ENCODE data around the gene FAM234B.

The FAM234B gene

GRCh38 chr12:13124656-13125505, 80.7 kb downstream of the FAM234B start:
- no peak for DNase-seq

GRCh38 chr12:13125996-13126395, 81.8 kb downstream of the FAM234B start:
- DNase-seq: no peak

GRCh38 chr12:13126494-13126893, 82.3 kb downstream of the FAM234B start:
- DNase-seq: no peak

GRCh38 chr12:13127444-13127843, 83.3 kb downstream of the FAM234B start:
- DNase-seq: no peak

GRCh38 chr12:13128291-13128965, 84.2 kb downstream of the FAM234B start:
- DNase-seq: no peak

- DNase-seq: no peak
Observed at GRCh38 chr12:13130981-13131380, 86.8 kb downstream of the FAM234B start.
